ENCODE data around the gene DCTD. TPM values are rescaled to one million over a fixed set of nuclear protein-coding genes. Genes with fewer than 3 reads are reported as not detected.

Gene DCTD
- total RNA-seq, 3 donors from 2014 or later = 53.3 to 63.7 (median 55.4) TPM

DNA sequence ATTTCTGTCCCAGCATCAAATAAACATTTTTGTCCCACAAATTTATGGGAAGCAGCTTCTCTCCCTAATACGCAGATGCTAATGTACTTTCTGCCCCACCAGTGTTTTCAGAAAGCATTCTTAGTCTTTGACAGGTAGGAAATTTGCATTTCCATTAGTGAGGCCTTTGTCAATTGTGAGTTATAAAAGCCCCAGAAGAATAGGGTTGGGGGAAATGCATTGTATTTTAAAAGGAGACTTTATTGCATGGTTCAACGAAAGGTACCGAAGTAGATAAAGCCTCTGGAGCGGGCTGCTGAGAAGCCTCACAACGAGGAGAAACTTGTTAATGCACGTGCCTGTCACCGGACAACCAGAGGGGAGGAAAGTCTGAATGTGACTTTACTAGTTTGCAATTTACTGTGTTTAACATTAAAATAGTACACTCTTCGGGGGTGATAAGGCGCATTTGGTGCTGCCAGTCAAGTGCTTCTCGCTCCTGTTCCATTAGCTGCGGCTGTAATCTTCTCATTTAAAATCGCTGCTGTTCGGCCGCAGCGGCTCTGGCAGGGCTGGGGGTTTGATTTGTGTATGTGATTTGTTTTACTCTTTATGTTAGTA lies 63.4 kb downstream of the DCTD start:
- H3K4me1 ChIP-seq (ENCODE audit: low read depth) = no peaks in the 10 kb centered on the region
- no peak overlapping the region for H3K4me3 ChIP-seq

DNA sequence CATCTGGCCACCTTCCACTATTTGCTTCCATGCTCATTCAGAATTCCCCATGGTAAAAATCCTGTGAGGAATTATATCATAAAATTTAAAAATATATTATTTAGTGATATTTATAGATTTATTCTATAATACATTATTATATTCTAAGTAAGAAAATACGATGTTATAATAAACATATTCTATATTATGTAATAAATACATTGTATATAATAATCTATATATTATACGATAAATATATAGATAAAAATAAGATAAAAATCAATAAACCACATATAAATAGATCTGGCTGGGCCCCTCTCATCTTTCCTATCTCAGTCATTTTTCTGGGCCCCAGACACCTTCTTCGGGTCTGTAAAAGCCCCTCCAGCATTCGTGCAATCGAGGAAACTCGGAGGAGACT lies 68.5 kb downstream of the DCTD start:
- TF ChIP-seq, protein P1, sequence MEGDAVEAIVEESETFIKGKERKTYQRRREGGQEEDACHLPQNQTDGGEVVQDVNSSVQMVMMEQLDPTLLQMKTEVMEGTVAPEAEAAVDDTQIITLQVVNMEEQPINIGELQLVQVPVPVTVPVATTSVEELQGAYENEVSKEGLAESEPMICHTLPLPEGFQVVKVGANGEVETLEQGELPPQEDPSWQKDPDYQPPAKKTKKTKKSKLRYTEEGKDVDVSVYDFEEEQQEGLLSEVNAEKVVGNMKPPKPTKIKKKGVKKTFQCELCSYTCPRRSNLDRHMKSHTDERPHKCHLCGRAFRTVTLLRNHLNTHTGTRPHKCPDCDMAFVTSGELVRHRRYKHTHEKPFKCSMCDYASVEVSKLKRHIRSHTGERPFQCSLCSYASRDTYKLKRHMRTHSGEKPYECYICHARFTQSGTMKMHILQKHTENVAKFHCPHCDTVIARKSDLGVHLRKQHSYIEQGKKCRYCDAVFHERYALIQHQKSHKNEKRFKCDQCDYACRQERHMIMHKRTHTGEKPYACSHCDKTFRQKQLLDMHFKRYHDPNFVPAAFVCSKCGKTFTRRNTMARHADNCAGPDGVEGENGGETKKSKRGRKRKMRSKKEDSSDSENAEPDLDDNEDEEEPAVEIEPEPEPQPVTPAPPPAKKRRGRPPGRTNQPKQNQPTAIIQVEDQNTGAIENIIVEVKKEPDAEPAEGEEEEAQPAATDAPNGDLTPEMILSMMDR (IDR thresholded peaks at IDR 0.05) = no peak
- Histone ChIP-seq H3K4me1 (ENCODE audit: low read depth) (no peaks in the 10 kb centered on the region), H3K36me3 (ENCODE audit: low read depth) (no peaks in the 10 kb centered on the region), H3K9me3 (no peaks in the 10 kb centered on the region), H3K4me3 (no peak overlapping the region)
- DNase-seq = no peak
- ATAC-seq = no peak
- intact Hi-C loops (cut with DNase I, micrococcal nuclease) = no loop called here

More for the DNA sequence above, 63.4 kb downstream of the DCTD start:
- no peak for ATAC-seq
- Histone ChIP-seq H3K9me3 (peaks cover 3% of the 10 kb centered on the region), H3K36me3 (ENCODE audit: low read depth) (no peaks in the 10 kb centered on the region)
- DNase-seq = no peak
- TF ChIP-seq, protein P1 (IDR thresholded peaks at IDR 0.05) = no peak
- intact Hi-C loops (cut with DNase I, micrococcal nuclease) = no loop called here

DNA sequence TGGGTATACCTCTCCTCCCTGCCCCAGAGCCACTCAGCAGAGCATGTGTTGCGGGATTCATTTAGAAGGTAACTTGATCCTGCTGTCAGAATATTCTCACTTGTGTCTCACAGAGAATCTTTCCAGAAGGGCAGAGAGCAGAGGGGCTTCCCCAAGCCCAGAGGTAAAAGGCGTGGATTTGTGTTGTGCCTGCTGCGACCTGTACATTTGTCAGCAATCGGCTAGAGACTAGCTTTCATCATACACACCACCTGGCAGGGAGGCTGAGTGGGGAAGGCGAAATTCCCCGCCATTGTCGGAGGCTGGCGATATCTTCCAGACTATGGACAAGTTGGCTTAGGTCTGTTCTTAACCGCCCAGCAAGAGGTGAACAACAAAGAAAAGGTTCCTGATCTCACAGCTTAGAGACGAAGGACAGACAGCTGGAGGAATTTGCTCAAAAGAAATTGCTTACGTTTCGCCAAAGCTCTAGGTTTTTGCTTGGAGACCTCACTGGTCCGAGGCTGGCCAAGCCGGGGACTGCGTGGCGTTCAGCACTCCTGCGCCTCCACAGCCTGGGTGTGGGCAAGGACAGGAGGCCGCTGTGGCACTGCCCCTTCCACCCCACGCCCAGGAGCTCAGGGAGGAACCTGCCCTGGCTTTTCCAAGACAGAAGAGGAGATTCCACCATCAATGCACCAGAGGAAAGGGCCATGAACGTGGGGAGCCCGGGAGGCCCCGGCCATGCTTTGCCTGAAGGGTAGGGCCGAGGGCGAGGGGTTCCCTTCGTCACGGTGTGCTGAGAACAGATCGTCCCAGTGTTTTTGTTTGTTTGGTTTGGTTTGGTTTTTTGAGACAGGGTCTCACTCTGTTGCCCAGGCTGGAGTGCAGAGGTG lies 69.4 kb downstream of the DCTD start:
- intact Hi-C loops (cut with DNase I, micrococcal nuclease) = no loop called here
- Histone ChIP-seq H3K4me3 (no peak overlapping the region), H3K4me1 (ENCODE audit: low read depth) (no peaks in the 10 kb centered on the region), H3K9me3 (no peaks in the 10 kb centered on the region), H3K36me3 (ENCODE audit: low read depth) (no peaks in the 10 kb centered on the region)
- no peak for DNase-seq
- no peak for ATAC-seq
- TF ChIP-seq, protein P1 (IDR thresholded peaks at IDR 0.05) = no peak

DNA sequence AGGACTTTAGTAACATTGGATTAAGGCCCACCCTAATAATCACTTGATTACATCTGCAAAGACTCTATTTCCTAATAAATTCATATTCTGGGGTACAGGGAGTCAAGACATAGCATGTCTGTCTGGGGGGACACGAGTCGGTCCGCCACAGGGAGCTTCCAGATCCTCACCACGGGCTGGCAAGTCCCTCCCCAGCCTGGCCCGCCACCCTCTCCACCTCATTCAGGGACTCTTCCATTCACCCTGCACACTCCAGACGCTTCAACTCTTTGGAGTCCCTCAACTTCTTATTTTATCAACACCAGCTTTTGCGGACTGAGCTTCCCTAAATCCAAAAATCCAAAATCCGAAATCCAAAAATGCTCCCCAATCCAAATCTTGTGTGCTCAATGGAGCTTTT lies 71.2 kb downstream of the DCTD start:
- no peak for DNase-seq
- no peaks in the 10 kb centered on the region for H3K4me1 ChIP-seq (ENCODE audit: low read depth)
- no peaks in the 10 kb centered on the region for H3K36me3 ChIP-seq (ENCODE audit: low read depth)
- ATAC-seq = no peak
- no peaks in the 10 kb centered on the region for H3K9me3 ChIP-seq
- intact Hi-C loops (cut with DNase I, micrococcal nuclease) = no loop called here
- no peak overlapping the region for H3K4me3 ChIP-seq
- TF ChIP-seq, protein P1 (IDR thresholded peaks at IDR 0.05) = no peak

DNA sequence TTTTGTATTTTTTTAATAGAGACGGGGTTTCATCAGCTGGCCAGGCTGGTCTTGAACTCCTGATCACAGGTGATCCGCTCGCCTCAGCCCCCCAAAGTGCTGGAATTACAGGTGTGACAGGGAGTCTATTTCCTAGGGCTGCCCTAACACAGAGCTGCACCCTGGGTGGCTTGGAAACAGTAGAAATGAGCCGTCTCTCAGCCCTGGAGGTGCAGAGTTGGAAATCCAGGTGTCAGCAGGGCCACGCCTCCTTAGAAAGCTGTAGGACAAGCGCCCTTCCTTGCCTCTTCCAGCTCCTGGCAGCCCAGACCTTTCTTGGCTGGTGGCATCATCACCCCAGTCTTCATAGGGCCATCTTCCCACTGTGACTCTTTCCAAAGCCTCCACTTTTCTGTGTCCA lies 71.6 kb downstream of the DCTD start:
- no peaks in the 10 kb centered on the region for H3K9me3 ChIP-seq
- TF ChIP-seq, protein P1 (IDR thresholded peaks at IDR 0.05) = no peak
- DNase-seq (no peak), ATAC-seq (no peak)
- H3K36me3 ChIP-seq (ENCODE audit: low read depth) = no peaks in the 10 kb centered on the region
- intact Hi-C loops (cut with DNase I, micrococcal nuclease) = no loop called here
- H3K4me1 ChIP-seq (ENCODE audit: low read depth) = no peaks in the 10 kb centered on the region
- no peak overlapping the region for H3K4me3 ChIP-seq

Data from mucosa of descending colon (tissue), 3 donors.